Measurements from ENCODE around the gene FOXO1.

The FOXO1 gene

GRCh38 chr13:40537146-40537895 lies 129.1 kb downstream of the FOXO1 start:
- no peak for DNase-seq

- no peak for DNase-seq
These were observed 129.9 kb downstream of the FOXO1 start for GRCh38 chr13:40536443-40537113.

DNA sequence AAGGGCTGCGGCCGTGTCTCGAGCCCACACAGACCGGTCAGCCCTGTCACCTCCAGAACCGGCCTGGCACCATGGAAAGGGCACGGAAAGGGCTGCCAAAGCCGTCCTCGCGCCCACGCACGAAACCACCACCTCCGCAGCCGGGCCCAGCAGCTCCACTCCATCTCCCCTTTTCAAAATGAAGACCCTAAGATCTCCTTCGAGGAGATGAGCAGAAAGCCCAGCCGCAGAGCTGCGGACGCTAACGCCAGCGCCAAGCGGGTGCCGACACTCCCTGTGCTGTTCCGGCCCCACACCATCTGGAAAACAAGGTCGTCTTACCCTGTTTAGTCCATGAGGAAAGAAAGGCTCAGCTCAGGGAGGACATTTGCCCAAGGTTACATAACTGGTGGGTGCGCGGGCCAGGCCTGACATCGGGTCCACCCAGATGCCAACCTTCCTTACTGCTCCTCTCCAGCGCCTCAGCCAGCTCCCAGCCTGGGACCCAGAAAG lies 131.1 kb downstream of the FOXO1 start:
- DNase-seq = no peak

DNA sequence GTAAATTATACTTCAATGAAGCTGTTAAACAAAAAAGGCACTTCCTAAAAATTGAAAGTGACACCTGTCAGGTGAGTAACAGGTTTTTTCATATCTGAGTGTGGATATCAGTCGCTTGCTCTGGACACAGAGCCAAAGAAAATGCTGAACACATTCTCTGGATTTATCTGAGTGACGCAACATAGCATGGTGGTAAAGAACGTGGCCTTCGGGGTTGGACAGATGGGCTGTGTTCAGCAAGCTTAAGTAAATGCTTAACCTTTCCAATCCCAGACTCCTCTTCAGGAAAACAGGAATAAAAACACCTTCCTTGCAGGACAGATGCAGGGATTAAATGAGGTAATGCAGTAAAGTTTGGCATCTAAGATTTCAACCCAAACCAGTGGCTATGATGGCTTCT lies 132.0 kb downstream of the FOXO1 start:
- DNase-seq = no peak

- DNase-seq = no peak
These were observed 133.4 kb downstream of the FOXO1 start for GRCh38 chr13:40533072-40533471.

GRCh38 chr13:40530961-40531360 lies 135.5 kb downstream of the FOXO1 start:
- DNase-seq = no peak

DNA sequence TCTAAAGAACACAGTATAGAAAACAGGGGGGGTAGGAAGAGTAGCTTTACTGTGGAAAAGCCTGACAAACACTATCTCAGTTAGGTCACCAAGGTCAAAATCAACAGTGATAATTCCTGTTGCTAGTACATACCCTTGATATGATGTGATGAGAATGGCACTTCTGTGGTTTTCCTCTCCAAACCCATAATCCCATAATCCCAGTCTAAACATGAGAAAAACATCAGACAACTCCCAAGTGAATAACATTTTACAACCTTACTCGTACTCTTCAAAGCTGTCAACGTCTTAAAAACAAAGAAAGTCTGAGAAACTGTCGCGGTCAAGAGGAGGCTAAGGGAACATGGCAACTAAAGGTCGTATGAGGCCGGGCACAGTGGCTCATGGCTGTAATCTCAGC lies 137.6 kb downstream of the FOXO1 start:
- DNase-seq = no peak

- no peak for DNase-seq
These were observed 138.5 kb downstream of the FOXO1 start for GRCh38 chr13:40527914-40528313.

DNA sequence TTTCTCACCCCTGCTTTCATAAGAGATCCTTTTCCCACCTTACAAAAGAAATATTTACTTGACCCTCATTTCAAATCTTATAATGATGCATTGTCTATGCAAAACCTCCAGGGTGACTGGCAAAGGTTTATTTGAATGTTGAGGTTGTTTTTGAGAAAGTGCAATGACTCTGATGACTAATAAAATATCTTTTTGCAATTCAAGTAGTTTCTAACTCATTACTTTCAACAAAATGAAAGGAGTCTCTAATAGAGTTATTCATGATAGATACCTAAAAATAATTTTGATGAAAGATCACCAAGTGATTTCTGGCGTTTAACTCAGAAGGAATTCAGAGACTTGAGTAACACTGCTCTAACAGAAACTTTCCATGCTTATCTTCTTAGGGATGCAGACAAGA lies 144.2 kb downstream of the FOXO1 start:
- DNase-seq = no peak

DNA sequence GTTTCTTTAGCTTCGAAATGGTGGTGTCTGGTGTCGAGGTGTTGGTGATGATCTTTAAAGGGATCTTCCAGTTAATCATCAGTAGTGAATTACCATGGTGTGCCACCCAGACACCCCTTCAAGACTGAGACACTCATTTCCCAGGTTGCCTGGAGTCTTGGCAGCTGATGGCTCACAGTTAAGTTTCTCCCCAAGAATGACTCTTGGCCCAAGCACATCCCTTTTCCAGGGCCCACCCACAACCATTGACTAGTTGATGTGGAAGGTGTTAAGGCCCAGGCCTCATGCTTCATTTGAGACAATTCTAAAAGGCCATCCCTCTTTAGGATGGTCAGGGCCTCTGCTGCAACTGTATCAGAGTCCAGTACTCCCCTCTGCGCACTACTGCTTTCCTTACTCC lies 145.5 kb downstream of the FOXO1 start:
- no peak for DNase-seq

GRCh38 chr13:40519637-40520036 lies 146.8 kb downstream of the FOXO1 start:
- no peak for DNase-seq

GRCh38 chr13:40518481-40518882 lies 148.0 kb downstream of the FOXO1 start:
- no peak for DNase-seq

GRCh38 chr13:40517486-40518480 lies 148.7 kb downstream of the FOXO1 start:
- no peak for DNase-seq

- no peak for DNase-seq
These were observed 150.7 kb downstream of the FOXO1 start for GRCh38 chr13:40515702-40516101.

- no peak for DNase-seq
These were observed 151.6 kb downstream of the FOXO1 start for GRCh38 chr13:40514802-40515201.

- no peak for DNase-seq
These were observed 156.6 kb downstream of the FOXO1 start for GRCh38 chr13:40509876-40510275.

DNA sequence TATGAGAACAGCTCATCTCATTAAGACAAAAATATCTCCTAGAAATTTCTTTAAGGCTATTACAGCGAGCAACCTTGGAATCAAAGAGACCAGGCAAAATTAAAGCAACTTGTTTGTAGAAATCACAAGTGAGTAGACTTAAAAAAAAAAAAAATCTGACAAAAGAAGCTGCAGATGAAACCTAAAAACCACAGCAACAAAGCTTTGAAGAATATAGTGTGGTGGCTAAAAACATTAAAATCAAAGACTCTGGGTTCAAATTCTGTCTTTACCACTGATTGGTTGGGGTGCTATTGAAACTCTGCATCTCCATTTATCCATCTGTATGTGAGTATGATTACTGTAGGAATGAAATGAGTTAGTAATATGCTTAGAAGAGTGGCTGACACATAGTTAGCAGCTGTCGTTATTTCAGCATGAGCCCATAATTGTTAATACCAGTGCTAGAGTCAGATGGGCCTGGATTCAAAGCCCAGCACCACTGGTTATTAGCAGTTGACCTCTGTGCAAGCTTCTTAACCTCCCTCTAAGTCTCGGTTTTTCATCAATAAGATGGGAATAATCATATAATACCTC lies 157.6 kb downstream of the FOXO1 start:
- no peak for DNase-seq

DNA sequence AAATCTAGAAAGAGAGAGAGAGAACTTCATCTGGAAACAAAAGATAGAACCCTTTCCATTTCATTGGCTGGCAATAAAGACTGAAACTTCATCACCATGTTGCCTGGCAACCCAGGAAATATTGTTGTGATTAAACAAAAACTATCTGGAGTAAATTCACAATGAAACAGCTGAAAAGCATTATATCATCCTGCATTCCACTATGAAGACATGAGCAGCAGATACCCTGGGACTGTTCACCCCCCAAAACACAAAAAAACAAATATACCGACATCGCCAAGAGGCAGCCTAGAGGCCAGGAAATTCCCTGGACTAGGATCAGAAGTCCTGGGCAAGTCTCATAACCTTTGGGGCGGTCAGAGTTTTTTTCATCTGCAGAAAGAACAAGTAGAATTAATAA lies 158.3 kb downstream of the FOXO1 start:
- no peak for DNase-seq

DNA sequence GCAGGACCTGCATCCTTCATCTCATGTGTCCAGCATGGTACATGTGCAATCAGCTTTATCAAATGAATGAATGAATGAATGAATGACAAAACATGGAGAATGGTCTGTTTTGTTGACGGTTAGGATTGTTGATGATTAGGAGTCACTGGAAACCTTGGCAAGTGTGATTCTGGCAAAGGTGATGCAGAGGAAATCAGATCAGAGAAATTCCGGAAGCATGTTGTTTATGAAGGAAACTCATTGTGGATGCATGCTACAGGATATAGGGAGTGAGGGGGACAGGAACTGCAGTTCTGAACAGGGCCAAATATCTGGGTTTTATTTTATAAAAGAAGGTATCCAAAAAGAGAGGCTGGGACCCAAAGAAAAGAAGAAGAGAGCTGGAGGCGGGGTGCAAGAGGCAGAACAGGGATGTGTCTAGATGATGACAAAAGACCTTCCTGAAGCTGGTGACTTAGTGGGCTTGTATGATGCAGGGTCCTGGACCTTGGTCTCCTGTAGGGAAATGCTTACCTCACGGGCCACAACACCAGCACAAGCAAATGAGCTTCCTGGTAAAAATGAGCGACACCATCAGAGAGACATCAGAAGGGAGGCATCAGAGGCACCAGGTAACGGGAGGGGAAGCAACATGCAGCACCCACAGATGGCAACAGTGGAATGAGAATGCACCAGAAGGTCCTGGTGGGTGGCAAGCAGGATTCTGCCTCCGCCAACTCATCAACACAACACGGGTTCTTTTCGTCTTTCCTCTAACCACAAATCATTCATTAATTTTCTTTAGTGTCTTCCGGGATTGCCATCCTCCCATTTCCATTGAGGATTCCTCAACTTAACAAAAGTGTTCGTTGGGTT lies 159.6 kb downstream of the FOXO1 start:
- DNase-seq = no peak
